Uterus (tissue), 4 donors: ENCODE results near the gene PDPK1. TPM values are rescaled to one million over a fixed set of nuclear protein-coding genes. Genes with fewer than 3 reads are reported as not detected.
"Not testable (repeated sequence)": the region's sequence is repeated elsewhere in the genome, so short reads cannot be mapped to it uniquely, and the experiment has no call there.

Experiments
- DNase-seq, 2 donors: peaks; one replicate each; pipeline ENCODE4 v3.0.0-alpha.2; 2019 to 2020
- H3K27ac ChIP-seq, 2 donors: fragments of 200-600 bp; sonication (generic); 1 replicate in 1 of 2; 2 replicates in 1 of 2; pipeline ENCODE4 v1.5.1; 2016 to 2018
- H3K27me3 ChIP-seq, 2 donors: fragments of 200-600 bp; sonication (generic); one replicate each; pipeline ENCODE4 v1.5.1; 2018 to 2019; ENCODE audit warnings: control low read depth in 1 of 2
- H3K36me3 ChIP-seq, 2 donors: fragments of 200-600 bp; sonication (generic); one replicate each; pipeline ENCODE4 v1.5.1; 2019; ENCODE audit warnings: control low read depth in 1 of 2
- H3K4me1 ChIP-seq, 2 donors: fragments of 200-600 bp; sonication (generic); one replicate each; pipeline ENCODE4 v1.5.1; 2018 to 2019; ENCODE audit warnings: control low read depth in 1 of 2
- H3K4me3 ChIP-seq, 2 donors: fragments of 200-600 bp; sonication (generic); 1 replicate in 1 of 2; 2 replicates in 1 of 2; pipeline ENCODE4 v1.5.1; 2018 to 2019; ENCODE audit warnings: mild to moderate bottlenecking in 1 of 2
- H3K9me3 ChIP-seq, 2 donors: fragments of 200-600 bp; sonication (generic); one replicate each; pipeline ENCODE4 v1.5.1; 2019; ENCODE audit warnings: control low read depth in 1 of 2
- CTCF ChIP-seq, 4 experiments: fragments of 200-600 bp in 2 of 4; fragments of 450-650 bp in 2 of 4; sonication (generic) in 2 of 4; IDR thresholded peaks; one replicate each; pipeline ENCODE4 v1.5.1; 2016 to 2019; ENCODE audit warnings: antibody characterized with exemption in 4 of 4, mild to moderate bottlenecking in 2 of 4, moderate library complexity in 1 of 4
- POLR2A ChIP-seq, 2 donors: fragments of 450-650 bp; IDR thresholded peaks; one replicate each; pipeline ENCODE4 v1.6.1; 2016; ENCODE audit warnings: antibody characterized with exemption in 2 of 2, mild to moderate bottlenecking in 1 of 2, moderate library complexity in 1 of 2
- intact Hi-C: fragments of 100-400 bp; cut with DNase I; formaldehyde crosslinking; loops from one replicate; pipeline ENCODE4 v1.15.1; 2023; ENCODE audit warnings: low total_unique reads
- total RNA-seq, 4 donors: library from RNA; depleted of rRNA in 3 of 4; stranded (reverse); fragments of >200 nt in 3 of 4; gene quantifications; one replicate each; pipeline versions ENCODE4 v1.1.0 to v1.2.4, GENCODE V29; 2014 to 2023
- donor health status: DM: yes; HTN: yes; CAD: no.

Gene PDPK1
- total RNA-seq, 4 donors from 2014 or later, result 11.0 to 66.2 (median 23.9) TPM

DNA sequence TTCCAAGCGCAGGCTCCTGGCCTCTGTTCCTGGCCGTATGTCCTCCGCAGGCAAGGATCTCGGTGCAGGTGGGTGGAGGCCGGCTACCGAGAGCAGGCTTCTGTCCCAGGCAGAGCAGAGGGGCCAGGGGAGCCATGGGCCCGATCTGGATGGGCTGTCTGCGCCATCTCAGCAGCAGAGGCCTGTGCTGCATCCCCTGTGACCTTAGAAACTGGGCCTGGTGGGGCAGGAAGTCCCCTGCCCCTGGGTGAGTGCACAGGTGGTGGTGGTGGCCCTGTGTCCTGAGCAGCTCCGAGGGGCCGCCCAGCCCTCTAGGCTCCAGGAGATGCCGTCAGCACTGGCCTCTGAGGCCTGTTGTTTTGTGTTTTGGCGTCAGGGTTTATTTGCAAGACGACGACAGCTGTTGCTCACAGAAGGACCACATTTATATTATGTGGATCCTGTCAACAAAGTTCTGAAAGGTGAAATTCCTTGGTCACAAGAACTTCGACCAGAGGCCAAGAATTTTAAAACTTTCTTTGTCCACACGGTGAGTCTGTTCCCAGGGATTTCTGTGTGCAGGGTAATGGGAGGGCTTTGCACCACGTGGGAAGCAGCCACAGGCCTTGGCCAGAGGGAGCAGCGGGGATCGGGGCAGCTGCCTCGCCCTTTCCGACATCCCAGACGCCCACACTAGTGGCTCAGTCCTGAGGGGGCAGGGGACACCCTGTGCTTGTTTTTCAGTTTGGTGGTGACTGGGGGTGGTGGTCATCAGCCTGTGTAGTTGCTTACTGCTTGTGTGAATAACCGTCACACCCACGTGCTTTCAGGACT, 59.1 kb downstream of the PDPK1 start:
- H3K27ac ChIP-seq, result no peak overlapping the region
- H3K36me3 ChIP-seq, result no peaks in the 10 kb centered on the region
- H3K4me1 ChIP-seq, result peaks cover 0 to 6% of the 10 kb centered on the region in 2 donors
- TF ChIP-seq CTCF (IDR thresholded peaks at IDR 0.05) (no peak), POLR2A (IDR thresholded peaks at IDR 0.05) (no peak)
- intact Hi-C loops, result no loop called here
- H3K27me3 ChIP-seq, result no peaks in the 10 kb centered on the region
- H3K4me3 ChIP-seq, result no peak overlapping the region
- no peaks in the 10 kb centered on the region for H3K9me3 ChIP-seq
- no peak for DNase-seq

DNA sequence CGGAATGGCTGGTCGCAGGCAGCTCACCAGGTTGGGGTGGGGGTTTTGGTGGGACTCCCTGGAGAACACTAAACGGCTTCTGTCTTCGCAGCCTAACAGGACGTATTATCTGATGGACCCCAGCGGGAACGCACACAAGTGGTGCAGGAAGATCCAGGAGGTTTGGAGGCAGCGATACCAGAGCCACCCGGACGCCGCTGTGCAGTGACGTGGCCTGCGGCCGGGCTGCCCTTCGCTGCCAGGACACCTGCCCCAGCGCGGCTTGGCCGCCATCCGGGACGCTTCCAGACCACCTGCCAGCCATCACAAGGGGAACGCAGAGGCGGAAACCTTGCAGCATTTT, 59.7 kb downstream of the PDPK1 start:
- no peak for DNase-seq
- H3K27me3 ChIP-seq, result no peaks in the 10 kb centered on the region
- H3K36me3 ChIP-seq, result no peaks in the 10 kb centered on the region
- no peaks in the 10 kb centered on the region for H3K9me3 ChIP-seq
- H3K4me3 ChIP-seq, result no peak overlapping the region
- H3K4me1 ChIP-seq, result peaks cover 0 to 6% of the 10 kb centered on the region in 2 donors
- H3K27ac ChIP-seq, result no peak overlapping the region
- intact Hi-C loops, result no loop called here
- no peak for TF ChIP-seq POLR2A (IDR thresholded peaks at IDR 0.05)
- TF ChIP-seq CTCF (IDR thresholded peaks at IDR 0.05), result no peak

DNA sequence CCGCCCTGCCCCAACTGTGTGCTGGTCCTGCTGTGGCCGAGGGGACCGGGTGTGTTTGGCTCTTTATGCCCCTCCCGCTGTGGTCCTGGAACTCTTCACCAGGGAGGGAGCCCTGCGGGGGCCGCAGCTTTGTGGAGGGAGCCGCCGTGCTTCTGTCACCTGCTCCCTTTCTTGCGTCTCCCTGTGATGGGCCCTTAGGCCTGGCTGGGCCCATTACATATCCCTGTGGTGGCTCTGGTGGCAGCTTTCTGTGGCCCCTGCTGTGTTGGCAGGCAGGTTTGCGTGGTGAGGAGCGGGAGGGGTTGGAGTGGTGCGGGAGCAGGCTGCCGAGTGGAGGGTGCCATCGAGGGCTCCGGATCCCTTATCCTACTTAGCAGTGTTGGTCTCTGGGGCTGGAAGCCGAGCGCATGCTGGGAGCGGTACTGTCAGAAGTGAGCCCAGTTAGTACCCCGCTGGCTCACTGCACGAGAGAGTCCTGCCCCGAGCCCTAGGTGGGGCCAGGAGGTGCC, 60.4 kb downstream of the PDPK1 start:
- DNase-seq, result no peak
- H3K9me3 ChIP-seq, result no peaks in the 10 kb centered on the region
- H3K27me3 ChIP-seq, result no peaks in the 10 kb centered on the region
- no peaks in the 10 kb centered on the region for H3K36me3 ChIP-seq
- TF ChIP-seq POLR2A (IDR thresholded peaks at IDR 0.05) (no peak), CTCF (IDR thresholded peaks at IDR 0.05) (no peak)
- intact Hi-C loops, result no loop called here
- no peak overlapping the region for H3K27ac ChIP-seq
- peaks cover 0 to under 1% of the 10 kb centered on the region in 2 donors for H3K4me1 ChIP-seq
- no peak overlapping the region for H3K4me3 ChIP-seq

DNA sequence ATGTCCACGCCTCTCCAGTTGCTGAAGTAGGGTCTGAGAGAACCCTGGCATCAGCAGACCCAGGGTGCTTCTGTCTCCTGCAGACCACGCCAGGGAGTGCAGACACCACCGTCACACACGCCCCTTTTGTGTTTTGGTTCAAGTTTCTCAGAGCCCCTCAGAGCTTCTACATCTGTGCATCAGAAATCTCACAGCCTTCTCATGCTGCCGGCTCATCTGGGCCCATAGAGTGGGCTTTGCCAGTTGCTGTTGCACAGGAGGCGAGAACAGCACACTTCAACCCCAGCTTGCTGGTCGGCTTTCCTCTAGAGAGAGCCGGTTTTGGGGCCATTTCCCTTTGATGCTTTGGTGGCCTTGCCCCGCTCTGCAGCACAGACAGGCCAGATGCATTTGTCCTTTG, 60.9 kb downstream of the PDPK1 start:
- Histone ChIP-seq H3K27ac (no peak overlapping the region), H3K27me3 (no peaks in the 10 kb centered on the region), H3K4me1 (no peaks in the 10 kb centered on the region), H3K4me3 (no peak overlapping the region), H3K36me3 (no peaks in the 10 kb centered on the region), H3K9me3 (no peaks in the 10 kb centered on the region)
- DNase-seq, result no peak
- intact Hi-C loops, result no loop called here
- TF ChIP-seq CTCF (IDR thresholded peaks at IDR 0.05) (no peak), POLR2A (IDR thresholded peaks at IDR 0.05) (no peak)

DNA sequence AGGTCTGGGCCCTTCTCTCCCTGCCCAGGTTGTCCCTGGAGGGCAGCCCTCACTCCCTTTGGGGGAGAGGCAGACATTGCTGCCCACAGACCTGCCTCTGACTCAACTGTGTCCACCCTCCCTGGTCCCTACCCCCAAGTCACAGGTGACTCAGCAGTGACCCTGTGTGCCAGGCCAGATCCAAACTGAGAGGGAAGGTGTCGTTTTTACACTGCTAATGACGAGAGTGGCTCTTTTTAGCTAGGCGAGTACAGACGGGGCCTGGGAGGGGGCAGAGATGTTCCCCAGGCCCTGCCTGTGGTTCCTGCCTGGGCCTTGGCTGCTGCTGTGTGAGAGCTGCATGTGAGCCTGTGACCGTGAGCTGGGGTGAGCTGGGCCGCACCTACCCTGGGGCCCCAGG, 61.3 kb downstream of the PDPK1 start:
- H3K4me3 ChIP-seq, H3K27ac ChIP-seq, DNase-seq, H3K36me3 ChIP-seq, H3K4me1 ChIP-seq, intact Hi-C loops, H3K9me3 ChIP-seq, H3K27me3 ChIP-seq: not testable (repeated sequence)

GRCh38 chr16:2599785-2600184, 62.0 kb downstream of the PDPK1 start:
- intact Hi-C loops, H3K4me3 ChIP-seq, H3K4me1 ChIP-seq, H3K9me3 ChIP-seq, H3K27ac ChIP-seq, DNase-seq, H3K36me3 ChIP-seq, H3K27me3 ChIP-seq: not testable (repeated sequence)

DNA sequence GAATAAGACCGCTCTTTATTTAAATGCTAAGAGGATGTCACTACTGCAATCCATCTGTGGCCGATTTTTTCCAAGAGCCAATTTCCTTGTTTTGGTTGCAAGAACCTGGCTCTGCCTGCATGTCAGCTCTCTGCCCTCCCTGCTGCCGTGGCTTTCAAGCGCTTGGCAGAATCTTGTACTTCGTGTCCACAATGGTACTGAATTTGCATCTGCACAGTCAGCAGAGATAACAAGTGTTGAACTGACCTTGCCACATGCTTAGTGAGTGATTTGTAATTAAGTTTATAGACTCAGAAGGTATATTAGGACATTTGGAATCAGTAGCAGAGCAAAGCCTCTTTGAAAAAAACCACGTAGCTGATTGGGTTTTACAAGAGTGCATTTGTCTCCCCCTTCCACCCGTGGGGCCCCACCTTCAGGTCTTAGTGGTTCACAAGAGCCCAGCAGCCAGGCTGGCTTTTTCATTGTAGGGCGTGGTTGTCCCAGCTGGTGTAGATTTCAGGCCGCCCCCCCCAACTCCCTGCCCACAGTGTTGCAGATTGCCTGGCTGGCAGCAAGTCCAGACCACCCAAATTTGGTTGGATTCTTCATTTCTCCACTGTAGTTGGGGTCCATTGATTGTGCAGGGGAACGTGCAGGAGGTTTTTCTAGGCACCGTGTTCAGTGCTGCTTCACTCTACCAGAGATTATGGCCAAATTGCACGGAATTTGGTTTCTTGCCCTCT, 63.6 kb downstream of the PDPK1 start:
- intact Hi-C loops, DNase-seq, H3K36me3 ChIP-seq, H3K4me1 ChIP-seq, H3K4me3 ChIP-seq, H3K9me3 ChIP-seq, H3K27ac ChIP-seq, H3K27me3 ChIP-seq: not testable (repeated sequence)

GRCh38 chr16:2602175-2602574, 64.4 kb downstream of the PDPK1 start:
- H3K4me1 ChIP-seq, H3K9me3 ChIP-seq, H3K27me3 ChIP-seq, H3K27ac ChIP-seq, intact Hi-C loops, H3K36me3 ChIP-seq, H3K4me3 ChIP-seq, DNase-seq: not testable (repeated sequence)
